K562 (cell line): ENCODE data around the gene GRIA1. TPM values are rescaled to one million over a fixed set of nuclear protein-coding genes. Genes with fewer than 3 reads are reported as not detected.

Experiments used
- ARNT ChIP-seq, 2 experiments: fragments of 450-650 bp; IDR thresholded peaks; 2 replicates each; pipeline ENCODE4 v1.6.1; 2016; ENCODE audit warnings: mild to moderate bottlenecking in 1 of 2
- ASH1L ChIP-seq: fragments of 450-650 bp; IDR thresholded peaks from 2 replicates; pipeline ENCODE4 v1.6.1; 2018; ENCODE audit warnings: borderline replicate concordance, mild to moderate bottlenecking, low read depth; ENCODE audit not compliant: partially characterized antibody
- ELF4 ChIP-seq: fragments of 450-650 bp; formaldehyde crosslinking; IDR thresholded peaks from 2 replicates; pipeline ENCODE4 v1.4.0; 2022; ENCODE audit warnings: missing genetic modification characterization
- FUS ChIP-seq: fragments of 200-400 bp; formaldehyde crosslinking; optimal IDR thresholded peaks from 2 replicates; pipeline ENCODE3; 2017; ENCODE audit warnings: low read depth, low read length
- HNRNPK ChIP-seq: fragments of 200-400 bp; formaldehyde crosslinking; IDR thresholded peaks from one replicate; pipeline ENCODE4 v1.6.1; 2018; ENCODE audit warnings: mild to moderate bottlenecking, low read depth, low read length; ENCODE audit not compliant: poor library complexity, severe bottlenecking
- HNRNPUL1 ChIP-seq: fragments of 200-400 bp; formaldehyde crosslinking; IDR thresholded peaks from 2 replicates; pipeline ENCODE4 v1.6.1; 2017; ENCODE audit warnings: low read length
- PCBP2 ChIP-seq: fragments of 200-400 bp; formaldehyde crosslinking; IDR thresholded peaks from 2 replicates; pipeline ENCODE4 v1.6.1; 2018; ENCODE audit warnings: low read length, low read depth, mild to moderate bottlenecking, moderate library complexity; ENCODE audit not compliant: poor library complexity, severe bottlenecking
- SREBF1 ChIP-seq: fragments of 150-350 bp; IDR thresholded peaks from 2 replicates; pipeline ENCODE4 v1.6.1; 2014; ENCODE audit warnings: antibody characterized with exemption, low read depth, low read length, borderline replicate concordance
- ZNF586 ChIP-seq: fragments of 450-650 bp; formaldehyde crosslinking; conservative IDR thresholded peaks from 2 replicates; pipeline ENCODE4 v1.4.0; 2020; ENCODE audit warnings: mild to moderate bottlenecking, moderate library complexity
- ZNF77 ChIP-seq: fragments of 250-450 bp; sonication (Bioruptor Pico); IDR thresholded peaks from 2 replicates; pipeline ENCODE4 v1.5.0; 2020
- ZZZ3 ChIP-seq: fragments of 450-650 bp; IDR thresholded peaks from 2 replicates; pipeline ENCODE4 v1.6.1; 2016; ENCODE audit warnings: antibody characterized with exemption, mild to moderate bottlenecking, moderate library complexity
- polyA plus RNA-seq, 8 experiments: library from polyadenylated mRNA; depleted of rRNA in 4 of 8; stranded (reverse) in 5 of 8; unstranded in 3 of 8; fragments of >200 nt; fragmentation: Nextera tagmentation in 2 of 8; fragmentation: Illumina TruSeq in 1 of 8; extraction: Ambion mirVana in 2 of 8; extraction: Trizol in 1 of 8; gene quantifications; 2 replicates each; pipeline versions ENCODE4 v1.2.1 to v1.2.3, GENCODE V29; 2011 to 2014; ENCODE audit warnings: inconsistent platforms in 1 of 8, missing spikeins in 1 of 8
- total RNA-seq, 7 experiments: library from RNA; depleted of rRNA in 6 of 7; stranded (reverse); fragments of >200 nt in 6 of 7; fragmentation: Illumina TruSeq in 2 of 7; extraction: Trizol in 2 of 7; gene quantifications; 2 replicates each; pipeline versions ENCODE4 v1.2.1 to v1.2.3, GENCODE V29; 2011 to 2021; ENCODE audit warnings: low replicate concordance in 1 of 7
- TF ChIP-seq, protein P1 (sequence below): fragments of 450-650 bp; IDR thresholded peaks from 2 replicates; pipeline ENCODE4 v1.6.1; 2018; ENCODE audit not compliant: partially characterized antibody
- TF ChIP-seq, protein P2 (sequence below): fragments of 450-650 bp; IDR thresholded peaks from 2 replicates; pipeline ENCODE4 v1.6.1; 2017; ENCODE audit warnings: antibody characterized with exemption, mild to moderate bottlenecking
- TF ChIP-seq, protein P3 (sequence below), 2 experiments: IDR thresholded peaks in 1 of 2; conservative IDR thresholded peaks in 1 of 2; 2 replicates each; pipeline ENCODE4 v1.6.1; 2016; ENCODE audit warnings: low read depth in 2 of 2, mild to moderate bottlenecking in 1 of 2, missing compliant biosample characterization in 1 of 2, missing genetic modification characterization in 1 of 2, moderate library complexity in 1 of 2
- TF ChIP-seq, protein P4 (sequence below): fragments of 450-650 bp; formaldehyde crosslinking; IDR thresholded peaks from 2 replicates; pipeline ENCODE4 v1.4.0; 2020; ENCODE audit warnings: mild to moderate bottlenecking, moderate library complexity

Gene GRIA1
- total and polyA plus RNA-seq, 9 of the 15 experiments (the other 6 are each of a cell fraction or from before 2014, with no cell fraction given) = not detected

DNA sequence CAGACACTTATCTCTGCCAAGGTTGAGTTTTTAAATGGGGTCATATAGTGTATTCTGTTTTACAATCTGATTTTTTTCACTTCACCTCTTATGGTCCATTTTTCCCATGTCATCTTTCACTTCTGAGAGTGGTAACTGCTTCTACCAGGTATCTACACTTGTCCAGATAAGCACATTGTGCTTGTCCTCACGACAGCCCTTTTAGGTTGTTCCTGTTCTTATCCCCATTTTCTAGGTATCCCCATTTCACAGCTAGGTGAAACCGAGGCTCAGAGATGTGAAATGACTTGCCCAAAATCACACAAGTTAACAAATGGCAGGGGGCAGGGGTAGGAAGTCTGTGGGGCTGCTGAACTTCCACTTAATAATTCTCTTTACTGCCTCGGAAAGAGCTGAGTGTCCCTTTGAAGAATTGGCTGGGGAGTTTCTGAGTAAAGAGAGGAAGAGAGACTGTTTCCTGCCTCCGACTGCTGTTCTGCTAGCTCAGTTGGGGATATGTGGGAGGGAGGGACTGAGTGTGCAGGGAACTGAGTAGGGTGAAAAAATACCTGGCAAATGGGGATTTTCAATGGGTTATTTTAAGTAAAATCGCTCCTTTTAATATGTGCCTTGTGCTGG is 255.4 kb downstream of the GRIA1 start (continued):
- TF ChIP-seq, protein P1, sequence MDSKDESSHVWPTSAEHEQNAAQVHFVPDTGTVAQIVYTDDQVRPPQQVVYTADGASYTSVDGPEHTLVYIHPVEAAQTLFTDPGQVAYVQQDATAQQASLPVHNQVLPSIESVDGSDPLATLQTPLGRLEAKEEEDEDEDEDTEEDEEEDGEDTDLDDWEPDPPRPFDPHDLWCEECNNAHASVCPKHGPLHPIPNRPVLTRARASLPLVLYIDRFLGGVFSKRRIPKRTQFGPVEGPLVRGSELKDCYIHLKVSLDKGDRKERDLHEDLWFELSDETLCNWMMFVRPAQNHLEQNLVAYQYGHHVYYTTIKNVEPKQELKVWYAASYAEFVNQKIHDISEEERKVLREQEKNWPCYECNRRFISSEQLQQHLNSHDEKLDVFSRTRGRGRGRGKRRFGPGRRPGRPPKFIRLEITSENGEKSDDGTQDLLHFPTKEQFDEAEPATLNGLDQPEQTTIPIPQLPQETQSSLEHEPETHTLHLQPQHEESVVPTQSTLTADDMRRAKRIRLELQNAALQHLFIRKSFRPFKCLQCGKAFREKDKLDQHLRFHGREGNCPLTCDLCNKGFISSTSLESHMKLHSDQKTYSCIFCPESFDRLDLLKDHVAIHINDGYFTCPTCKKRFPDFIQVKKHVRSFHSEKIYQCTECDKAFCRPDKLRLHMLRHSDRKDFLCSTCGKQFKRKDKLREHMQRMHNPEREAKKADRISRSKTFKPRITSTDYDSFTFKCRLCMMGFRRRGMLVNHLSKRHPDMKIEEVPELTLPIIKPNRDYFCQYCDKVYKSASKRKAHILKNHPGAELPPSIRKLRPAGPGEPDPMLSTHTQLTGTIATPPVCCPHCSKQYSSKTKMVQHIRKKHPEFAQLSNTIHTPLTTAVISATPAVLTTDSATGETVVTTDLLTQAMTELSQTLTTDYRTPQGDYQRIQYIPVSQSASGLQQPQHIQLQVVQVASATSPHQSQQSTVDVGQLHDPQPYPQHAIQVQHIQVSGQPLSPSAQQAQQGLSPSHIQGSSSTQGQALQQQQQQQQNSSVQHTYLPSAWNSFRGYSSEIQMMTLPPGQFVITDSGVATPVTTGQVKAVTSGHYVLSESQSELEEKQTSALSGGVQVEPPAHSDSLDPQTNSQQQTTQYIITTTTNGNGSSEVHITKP = no peak
- TF ChIP-seq HNRNPUL1 (no peak), ZZZ3 (no peak), ZNF77 (no peak), HNRNPK (no peak), SREBF1 (no peak), PCBP2 (no peak), FUS (no peak), ASH1L (no peak), ARNT (IDR thresholded peaks at IDR 0.05) (no peak), ZNF586 (CRISPR knock-in tag) (no peak), ELF4 (CRISPR knock-in tag) (no peak)
- TF ChIP-seq, protein P2, sequence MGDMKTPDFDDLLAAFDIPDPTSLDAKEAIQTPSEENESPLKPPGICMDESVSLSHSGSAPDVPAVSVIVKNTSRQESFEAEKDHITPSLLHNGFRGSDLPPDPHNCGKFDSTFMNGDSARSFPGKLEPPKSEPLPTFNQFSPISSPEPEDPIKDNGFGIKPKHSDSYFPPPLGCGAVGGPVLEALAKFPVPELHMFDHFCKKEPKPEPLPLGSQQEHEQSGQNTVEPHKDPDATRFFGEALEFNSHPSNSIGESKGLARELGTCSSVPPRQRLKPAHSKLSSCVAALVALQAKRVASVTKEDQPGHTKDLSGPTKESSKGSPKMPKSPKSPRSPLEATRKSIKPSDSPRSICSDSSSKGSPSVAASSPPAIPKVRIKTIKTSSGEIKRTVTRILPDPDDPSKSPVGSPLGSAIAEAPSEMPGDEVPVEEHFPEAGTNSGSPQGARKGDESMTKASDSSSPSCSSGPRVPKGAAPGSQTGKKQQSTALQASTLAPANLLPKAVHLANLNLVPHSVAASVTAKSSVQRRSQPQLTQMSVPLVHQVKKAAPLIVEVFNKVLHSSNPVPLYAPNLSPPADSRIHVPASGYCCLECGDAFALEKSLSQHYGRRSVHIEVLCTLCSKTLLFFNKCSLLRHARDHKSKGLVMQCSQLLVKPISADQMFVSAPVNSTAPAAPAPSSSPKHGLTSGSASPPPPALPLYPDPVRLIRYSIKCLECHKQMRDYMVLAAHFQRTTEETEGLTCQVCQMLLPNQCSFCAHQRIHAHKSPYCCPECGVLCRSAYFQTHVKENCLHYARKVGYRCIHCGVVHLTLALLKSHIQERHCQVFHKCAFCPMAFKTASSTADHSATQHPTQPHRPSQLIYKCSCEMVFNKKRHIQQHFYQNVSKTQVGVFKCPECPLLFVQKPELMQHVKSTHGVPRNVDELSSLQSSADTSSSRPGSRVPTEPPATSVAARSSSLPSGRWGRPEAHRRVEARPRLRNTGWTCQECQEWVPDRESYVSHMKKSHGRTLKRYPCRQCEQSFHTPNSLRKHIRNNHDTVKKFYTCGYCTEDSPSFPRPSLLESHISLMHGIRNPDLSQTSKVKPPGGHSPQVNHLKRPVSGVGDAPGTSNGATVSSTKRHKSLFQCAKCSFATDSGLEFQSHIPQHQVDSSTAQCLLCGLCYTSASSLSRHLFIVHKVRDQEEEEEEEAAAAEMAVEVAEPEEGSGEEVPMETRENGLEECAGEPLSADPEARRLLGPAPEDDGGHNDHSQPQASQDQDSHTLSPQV = no peak
- TF ChIP-seq, protein P3, sequence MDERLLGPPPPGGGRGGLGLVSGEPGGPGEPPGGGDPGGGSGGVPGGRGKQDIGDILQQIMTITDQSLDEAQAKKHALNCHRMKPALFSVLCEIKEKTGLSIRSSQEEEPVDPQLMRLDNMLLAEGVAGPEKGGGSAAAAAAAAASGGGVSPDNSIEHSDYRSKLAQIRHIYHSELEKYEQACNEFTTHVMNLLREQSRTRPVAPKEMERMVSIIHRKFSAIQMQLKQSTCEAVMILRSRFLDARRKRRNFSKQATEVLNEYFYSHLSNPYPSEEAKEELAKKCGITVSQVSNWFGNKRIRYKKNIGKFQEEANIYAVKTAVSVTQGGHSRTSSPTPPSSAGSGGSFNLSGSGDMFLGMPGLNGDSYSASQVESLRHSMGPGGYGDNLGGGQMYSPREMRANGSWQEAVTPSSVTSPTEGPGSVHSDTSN (CRISPR knock-in tag; IDR thresholded peaks at IDR 0.05; ENCODE audit: low read depth) = no peak
- TF ChIP-seq, protein P3 (tag; conservative IDR thresholded peaks at IDR 0.05; ENCODE audit: low read depth) = no peak
- TF ChIP-seq, protein P4, sequence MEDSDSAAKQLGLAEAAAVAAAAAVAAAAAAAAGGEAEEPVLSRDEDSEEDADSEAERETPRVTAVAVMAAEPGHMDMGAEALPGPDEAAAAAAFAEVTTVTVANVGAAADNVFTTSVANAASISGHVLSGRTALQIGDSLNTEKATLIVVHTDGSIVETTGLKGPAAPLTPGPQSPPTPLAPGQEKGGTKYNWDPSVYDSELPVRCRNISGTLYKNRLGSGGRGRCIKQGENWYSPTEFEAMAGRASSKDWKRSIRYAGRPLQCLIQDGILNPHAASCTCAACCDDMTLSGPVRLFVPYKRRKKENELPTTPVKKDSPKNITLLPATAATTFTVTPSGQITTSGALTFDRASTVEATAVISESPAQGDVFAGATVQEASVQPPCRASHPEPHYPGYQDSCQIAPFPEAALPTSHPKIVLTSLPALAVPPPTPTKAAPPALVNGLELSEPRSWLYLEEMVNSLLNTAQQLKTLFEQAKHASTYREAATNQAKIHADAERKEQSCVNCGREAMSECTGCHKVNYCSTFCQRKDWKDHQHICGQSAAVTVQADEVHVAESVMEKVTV = no peak
